Measurements from ENCODE around the gene EVI2A.
"Not testable (repeated sequence)": the region's sequence is repeated elsewhere in the genome, so short reads cannot be mapped to it uniquely, and the experiment has no call there.

The EVI2A gene

GRCh38 chr17:31320241-31320640 lies 1.2 kb downstream of the EVI2A start:
- Histone ChIP-seq H3K27ac (peak overlapping the region; percentile 98), H3K27me3 (no peaks in the 10 kb centered on the region), H3K4me3 (ENCODE audit: low read depth in 1 of 2, low read length in 1 of 2) (peak overlapping the region; percentile 78 to 79), H3K36me3 (peaks cover 15% of the 10 kb centered on the region), H3K9me3 (no peaks in the 10 kb centered on the region), H3K4me1 (ENCODE audit: control insufficient read depth in 1 of 2, insufficient read depth in 1 of 2, low read depth in 1 of 2, low read length in 1 of 2) (peaks cover 43 to 67% of the 10 kb centered on the region in 2 experiments)
- no peak for TF ChIP-seq CTCF (IDR thresholded peaks at IDR 0.05)

- Histone ChIP-seq H3K36me3 (peaks cover 15% of the 10 kb centered on the region), H3K4me3 (ENCODE audit: low read depth in 1 of 2, low read length in 1 of 2) (peak overlapping the region; percentile 78 to 79), H3K27ac (peak overlapping the region; percentile 98), H3K4me1 (ENCODE audit: control insufficient read depth in 1 of 2, insufficient read depth in 1 of 2, low read depth in 1 of 2, low read length in 1 of 2) (peaks cover 53 to 78% of the 10 kb centered on the region in 2 experiments), H3K27me3 (no peaks in the 10 kb centered on the region), H3K9me3 (no peaks in the 10 kb centered on the region)
- TF ChIP-seq CTCF (IDR thresholded peaks at IDR 0.05), result no peak
These were observed 2.4 kb downstream of the EVI2A start for GRCh38 chr17:31318851-31319661.

GRCh38 chr17:31318298-31318801 lies 3.1 kb downstream of the EVI2A start:
- no peaks in the 10 kb centered on the region for H3K9me3 ChIP-seq
- no peak for TF ChIP-seq CTCF (IDR thresholded peaks at IDR 0.05)
- H3K4me3 ChIP-seq (ENCODE audit: low read depth in 1 of 2, low read length in 1 of 2), result peak overlapping the region; percentile 78 to 79
- H3K27me3 ChIP-seq, result no peaks in the 10 kb centered on the region
- peaks cover 15% of the 10 kb centered on the region for H3K36me3 ChIP-seq
- peaks cover 53 to 78% of the 10 kb centered on the region in 2 experiments for H3K4me1 ChIP-seq (ENCODE audit: control insufficient read depth in 1 of 2, insufficient read depth in 1 of 2, low read depth in 1 of 2, low read length in 1 of 2)
- peak overlapping the region; percentile 98 for H3K27ac ChIP-seq

- no peak for TF ChIP-seq CTCF (IDR thresholded peaks at IDR 0.05)
These were observed 6.7 kb downstream of the EVI2A start for GRCh38 chr17:31314782-31315100.

GRCh38 chr17:31313982-31314781 lies 7.2 kb downstream of the EVI2A start, which contains the start of gene EVI2B:
TSS of gene EVI2B (minus strand) at chr17:31314054. CDS start at chr17:31305609, 8,445 bp downstream.
- no peak for TF ChIP-seq CTCF (IDR thresholded peaks at IDR 0.05)
- peaks cover 45 to 76% of the 10 kb centered on the region in 2 experiments for H3K4me1 ChIP-seq (ENCODE audit: control insufficient read depth in 1 of 2, insufficient read depth in 1 of 2, low read depth in 1 of 2, low read length in 1 of 2)
- H3K9me3 ChIP-seq, result no peaks in the 10 kb centered on the region
- H3K27me3 ChIP-seq, result no peaks in the 10 kb centered on the region
- H3K36me3 ChIP-seq, result peaks cover 15% of the 10 kb centered on the region
- peak within 1 kb of the TSS; percentile 78 to 88 for H3K4me3 ChIP-seq (ENCODE audit: low read depth in 1 of 2, low read length in 1 of 2)
- H3K27ac ChIP-seq, result peak within 1 kb of the TSS; percentile 98

More at GRCh38 chr17:31314782-31315100, 6.7 kb downstream of the EVI2A start:
- Histone ChIP-seq H3K9me3 (no peaks in the 10 kb centered on the region), H3K4me3 (ENCODE audit: low read depth in 1 of 2, low read length in 1 of 2) (peak overlapping the region; percentile 78 to 88), H3K27ac (peak overlapping the region; percentile 98), H3K27me3 (no peaks in the 10 kb centered on the region), H3K4me1 (ENCODE audit: control insufficient read depth in 1 of 2, insufficient read depth in 1 of 2, low read depth in 1 of 2, low read length in 1 of 2) (peaks cover 45 to 76% of the 10 kb centered on the region in 2 experiments), H3K36me3 (peaks cover 15% of the 10 kb centered on the region)

- not testable (repeated sequence) for H3K27me3 ChIP-seq, H3K9me3 ChIP-seq
- Histone ChIP-seq H3K27ac (peak overlapping the region; percentile 98), H3K36me3 (peaks cover 16% of the 10 kb centered on the region), H3K4me1 (ENCODE audit: control insufficient read depth in 1 of 2, insufficient read depth in 1 of 2, low read depth in 1 of 2, low read length in 1 of 2) (peaks cover 36 to 77% of the 10 kb centered on the region in 2 experiments), H3K4me3 (ENCODE audit: low read depth in 1 of 2, low read length in 1 of 2) (peak overlapping the region; percentile 78 to 88)
These were observed 9.2 kb downstream of the EVI2A start for GRCh38 chr17:31312223-31312622.
